Measurements from ENCODE around the gene G3BP1. TPM values are rescaled to one million over a fixed set of nuclear protein-coding genes. Genes with fewer than 3 reads are reported as not detected.
"Not testable (repeated sequence)": the region's sequence is repeated elsewhere in the genome, so short reads cannot be mapped to it uniquely, and the experiment has no call there.

The G3BP1 gene
- total RNA-seq: 100 to 1,000 TPM in 3 of 4 donors, 10 to 100 TPM in 1; 94.8 to 121 (median 112) TPM
- polyA plus RNA-seq: 25.5 TPM
- long read RNA-seq, donor 1, full-length matches to known transcripts: 215 of 246 reads
- long read RNA-seq, donor 1, partial matches to known transcripts: 13 of 246 reads
- long read RNA-seq, donor 1, other reads (novel, unspliced or antisense): 18 of 246 reads
- long read RNA-seq, donor 2, full-length matches to known transcripts: 63 of 74 reads
- long read RNA-seq, donor 2, partial matches to known transcripts: 6 of 74 reads
- long read RNA-seq, donor 2, other reads (novel, unspliced or antisense): 5 of 74 reads
- long read RNA-seq, donor 3, full-length matches to known transcripts: 608 of 690 reads
- long read RNA-seq, donor 3, partial matches to known transcripts: 27 of 690 reads
- long read RNA-seq, donor 3, other reads (novel, unspliced or antisense): 55 of 690 reads
- long read RNA-seq, donor 4, full-length matches to known transcripts: 55 of 68 reads
- long read RNA-seq, donor 4, partial matches to known transcripts: 8 of 68 reads
- long read RNA-seq, donor 4, other reads (novel, unspliced or antisense): 5 of 68 reads

GRCh38 chr5:151771259-151772028, at the start of gene G3BP1:
Gene G3BP1 (plus strand): TSS chr5:151771954. CDS start chr5:151786621, 14,667 bp downstream.
- Histone ChIP-seq H3K4me3 (ENCODE audit: low read length) (peak within 1 kb of the TSS; percentile 83), H3K9me3 (ENCODE audit: control insufficient read depth, low read length) (no peaks in the 10 kb centered on the region), H3K4me1 (ENCODE audit: control insufficient read depth, insufficient read depth, low read length) (no peaks in the 10 kb centered on the region), H3K27me3 (ENCODE audit: control insufficient read depth, insufficient read depth) (no peaks in the 10 kb centered on the region), H3K27ac (ENCODE audit: low read length) (peak within 1 kb of the TSS; percentile 98)
- intact Hi-C loops (cut with DNase I): no loop called here
- under 1% methylated on average over 49 of the region's 49 CpGs for WGBS
- DNase-seq (peak; percentile 100), ATAC-seq (peak; percentile 96)

GRCh38 chr5:151722546-151722945, 49.2 kb upstream of the G3BP1 start:
- no peak for ATAC-seq
- no peak overlapping the region for H3K27ac ChIP-seq (ENCODE audit: low read length)
- intact Hi-C loops (cut with DNase I): loop anchor here in 1 of 4 donors (5.0 kb wide), 1 partner anchor 65 kb away; no protein-coding TSS in a partner anchor
- H3K4me1 ChIP-seq (ENCODE audit: control insufficient read depth, insufficient read depth, low read length): peaks cover 10% of the 10 kb centered on the region
- DNase-seq: no peak
- H3K27me3 ChIP-seq (ENCODE audit: control insufficient read depth, insufficient read depth): no peaks in the 10 kb centered on the region
- no peaks in the 10 kb centered on the region for H3K9me3 ChIP-seq (ENCODE audit: control insufficient read depth, low read length)
- H3K4me3 ChIP-seq (ENCODE audit: low read length): no peak overlapping the region

- H3K4me1 ChIP-seq (ENCODE audit: control insufficient read depth, insufficient read depth, low read length): peaks cover 3% of the 10 kb centered on the region
- 63% methylated on average over 2 of the region's 2 CpGs for WGBS
- H3K27ac ChIP-seq (ENCODE audit: low read length): no peak overlapping the region
- no peak overlapping the region for H3K4me3 ChIP-seq (ENCODE audit: low read length)
- peak; percentile 18 to 54 for ATAC-seq
- H3K9me3 ChIP-seq (ENCODE audit: control insufficient read depth, low read length): no peaks in the 10 kb centered on the region
- DNase-seq: peak in 2 of 3 donors; percentile 73
- no peaks in the 10 kb centered on the region for H3K27me3 ChIP-seq (ENCODE audit: control insufficient read depth, insufficient read depth)
- intact Hi-C loops (cut with DNase I): loop anchor here in 1 of 4 donors (5.0 kb wide), 1 partner anchor 67 kb away; no protein-coding TSS in a partner anchor
Measured at GRCh38 chr5:151724360-151724759, 47.4 kb upstream of the G3BP1 start.

DNA sequence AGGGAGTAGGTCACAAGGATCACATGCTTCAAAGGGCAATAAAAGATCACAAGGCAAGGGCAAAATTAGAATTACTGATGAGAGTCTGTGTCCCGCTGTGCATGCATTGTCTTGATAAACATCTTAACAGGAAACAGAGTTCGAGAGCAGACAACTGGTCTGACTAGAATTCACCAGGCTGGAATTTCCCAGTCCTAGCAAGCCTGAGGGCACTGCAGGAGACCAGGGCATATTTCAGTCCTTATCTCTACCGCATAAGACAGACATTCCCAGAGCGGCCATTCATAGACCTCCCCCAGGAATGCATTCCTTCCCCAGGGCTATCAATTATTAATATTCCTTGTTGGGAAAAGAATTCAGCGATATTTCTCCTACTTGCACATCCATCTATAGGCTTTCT, 42.2 kb upstream of the G3BP1 start:
- H3K4me3 ChIP-seq (ENCODE audit: low read length); H3K9me3 ChIP-seq (ENCODE audit: control insufficient read depth, low read length); H3K27ac ChIP-seq (ENCODE audit: low read length); DNase-seq; H3K4me1 ChIP-seq (ENCODE audit: control insufficient read depth, insufficient read depth, low read length); intact Hi-C loops (cut with DNase I); ATAC-seq; H3K27me3 ChIP-seq (ENCODE audit: control insufficient read depth, insufficient read depth): not testable (repeated sequence)
- 71% methylated on average over 5 of the region's 5 CpGs for WGBS

GRCh38 chr5:151730381-151730780, 41.4 kb upstream of the G3BP1 start:
- DNase-seq (no peak), ATAC-seq (no peak)
- Histone ChIP-seq H3K4me1 (ENCODE audit: control insufficient read depth, insufficient read depth, low read length) (no peaks in the 10 kb centered on the region), H3K4me3 (ENCODE audit: low read length) (no peak overlapping the region), H3K27me3 (ENCODE audit: control insufficient read depth, insufficient read depth) (no peaks in the 10 kb centered on the region), H3K9me3 (ENCODE audit: control insufficient read depth, low read length) (no peaks in the 10 kb centered on the region), H3K27ac (ENCODE audit: low read length) (no peak overlapping the region)
- intact Hi-C loops (cut with DNase I): loop anchor here in 1 of 4 donors (10.0 kb wide), 1 partner anchor 296 kb away; no protein-coding TSS in a partner anchor
- WGBS: 91% methylated on average over 7 of the region's 7 CpGs

GRCh38 chr5:151733358-151734063, 38.2 kb upstream of the G3BP1 start:
- H3K4me3 ChIP-seq (ENCODE audit: low read length): no peak overlapping the region
- H3K27ac ChIP-seq (ENCODE audit: low read length): no peak overlapping the region
- 93% methylated on average over 9 of the region's 9 CpGs for WGBS
- peaks cover 2% of the 10 kb centered on the region for H3K4me1 ChIP-seq (ENCODE audit: control insufficient read depth, insufficient read depth, low read length)
- no peak for ATAC-seq
- no peaks in the 10 kb centered on the region for H3K27me3 ChIP-seq (ENCODE audit: control insufficient read depth, insufficient read depth)
- no peak for DNase-seq
- no peaks in the 10 kb centered on the region for H3K9me3 ChIP-seq (ENCODE audit: control insufficient read depth, low read length)
- intact Hi-C loops (cut with DNase I): loop anchor here in 1 of 4 donors (10.0 kb wide), 1 partner anchor 299 kb away; no protein-coding TSS in a partner anchor

- no peak overlapping the region for H3K4me3 ChIP-seq (ENCODE audit: low read length)
- 97% methylated on average over 3 of the region's 3 CpGs for WGBS
- no peak overlapping the region for H3K27ac ChIP-seq (ENCODE audit: low read length)
- DNase-seq (no peak), ATAC-seq (no peak)
- H3K27me3 ChIP-seq (ENCODE audit: control insufficient read depth, insufficient read depth): no peaks in the 10 kb centered on the region
- no peaks in the 10 kb centered on the region for H3K9me3 ChIP-seq (ENCODE audit: control insufficient read depth, low read length)
- intact Hi-C loops (cut with DNase I): loop anchor here in 1 of 4 donors (10.0 kb wide), 1 partner anchor 299 kb away; no protein-coding TSS in a partner anchor
- H3K4me1 ChIP-seq (ENCODE audit: control insufficient read depth, insufficient read depth, low read length): peaks cover 2% of the 10 kb centered on the region
Measured at GRCh38 chr5:151734064-151734408, 37.7 kb upstream of the G3BP1 start.

DNA sequence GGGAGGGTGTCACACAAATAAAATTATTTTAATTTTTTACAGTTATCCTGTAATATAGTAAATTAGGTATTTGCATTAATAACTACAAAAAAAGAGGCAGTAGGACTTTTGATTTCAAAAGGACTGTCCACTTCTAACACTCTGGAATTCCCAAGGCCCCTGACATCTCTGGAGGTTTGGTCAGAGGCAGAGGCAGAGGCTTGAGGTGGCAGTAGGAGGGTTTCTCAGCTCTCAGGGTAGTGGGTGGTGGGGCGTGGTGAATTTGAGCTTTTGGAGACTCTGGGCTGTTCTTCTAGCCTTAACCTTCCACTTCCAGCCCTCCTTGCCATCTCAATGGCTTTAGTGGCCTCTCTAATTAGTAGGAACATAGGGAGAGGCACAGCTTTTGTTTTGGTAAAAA, 36.1 kb upstream of the G3BP1 start:
- Histone ChIP-seq H3K9me3 (ENCODE audit: control insufficient read depth, low read length) (no peaks in the 10 kb centered on the region), H3K27ac (ENCODE audit: low read length) (no peak overlapping the region), H3K27me3 (ENCODE audit: control insufficient read depth, insufficient read depth) (no peaks in the 10 kb centered on the region), H3K4me1 (ENCODE audit: control insufficient read depth, insufficient read depth, low read length) (peaks cover 6% of the 10 kb centered on the region), H3K4me3 (ENCODE audit: low read length) (no peak overlapping the region)
- DNase-seq (no peak), ATAC-seq (no peak)
- WGBS: 100% methylated on average over 1 of the region's 1 CpG
- intact Hi-C loops (cut with DNase I): loop anchor here in 1 of 4 donors (10.0 kb wide), 1 partner anchor 301 kb away; no protein-coding TSS in a partner anchor

GRCh38 chr5:151737431-151737830, 34.3 kb upstream of the G3BP1 start:
- no peak for DNase-seq
- intact Hi-C loops (cut with DNase I): loop anchor here in 1 of 4 donors (10.0 kb wide), 1 partner anchor 303 kb away; no protein-coding TSS in a partner anchor
- WGBS: 85% methylated on average over 3 of the region's 3 CpGs

DNA sequence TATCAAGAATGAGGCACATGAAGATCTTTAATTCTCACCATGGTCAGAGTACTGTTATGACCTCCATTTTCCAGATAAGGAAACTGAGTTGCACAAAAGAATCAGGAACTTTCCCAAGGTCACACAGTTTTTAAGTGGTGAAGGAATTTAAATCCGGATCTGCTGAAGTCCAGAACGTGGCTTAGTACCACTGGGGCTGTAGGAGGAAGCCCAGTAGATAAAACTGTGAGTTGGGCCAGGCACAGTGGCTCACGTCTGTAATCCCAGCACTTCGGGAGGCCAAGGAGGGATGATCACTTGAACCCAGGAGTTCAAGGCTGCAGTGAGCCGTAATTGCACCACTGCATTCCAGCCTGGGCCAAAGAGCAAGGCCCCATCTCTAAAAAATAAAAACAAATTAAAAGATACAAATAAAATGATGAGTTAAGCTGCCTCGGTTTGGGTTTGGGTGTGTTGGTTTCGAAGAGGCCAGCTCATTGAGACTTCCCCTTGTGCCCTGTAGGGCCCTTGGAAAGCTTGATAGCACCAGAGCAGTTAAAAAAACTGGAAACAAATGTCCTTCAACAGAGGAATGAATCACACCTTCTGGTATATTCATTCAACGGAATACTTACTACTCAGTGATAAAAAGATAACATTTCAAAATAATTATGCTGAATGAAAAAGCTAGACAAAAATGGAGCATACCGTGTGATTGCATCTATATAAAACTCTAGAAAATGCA, 33.5 kb upstream of the G3BP1 start:
- Histone ChIP-seq H3K27ac (ENCODE audit: low read length) (no peak overlapping the region), H3K4me3 (ENCODE audit: low read length) (no peak overlapping the region), H3K9me3 (ENCODE audit: control insufficient read depth, low read length) (no peaks in the 10 kb centered on the region), H3K27me3 (ENCODE audit: control insufficient read depth, insufficient read depth) (no peaks in the 10 kb centered on the region), H3K4me1 (ENCODE audit: control insufficient read depth, insufficient read depth, low read length) (peaks cover 6% of the 10 kb centered on the region)
- DNase-seq (no peak), ATAC-seq (no peak)
- intact Hi-C loops (cut with DNase I): loop anchor here in 1 of 4 donors (10.0 kb wide), 1 partner anchor 303 kb away; no protein-coding TSS in a partner anchor
- 46% methylated on average over 9 of the region's 9 CpGs for whole genome bisulfite sequencing

More at GRCh38 chr5:151737431-151737830, 34.3 kb upstream of the G3BP1 start:
- Histone ChIP-seq H3K9me3 (ENCODE audit: control insufficient read depth, low read length) (no peaks in the 10 kb centered on the region), H3K4me1 (ENCODE audit: control insufficient read depth, insufficient read depth, low read length) (peaks cover 6% of the 10 kb centered on the region), H3K27ac (ENCODE audit: low read length) (no peak overlapping the region), H3K27me3 (ENCODE audit: control insufficient read depth, insufficient read depth) (no peaks in the 10 kb centered on the region), H3K4me3 (ENCODE audit: low read length) (no peak overlapping the region)
- ATAC-seq: no peak

Data from right cardiac atrium (tissue), 5 donors.